Stimulated activated CD4-positive, alpha-beta T cell treated with anti-CD3 and anti-CD28 coated beads, TNF-alpha, amount 100 ng/mL, for 4 hours (primary cell): ENCODE data around the gene ZNF177.
"Not testable (repeated sequence)": the region's sequence is repeated elsewhere in the genome, so short reads cannot be mapped to it uniquely, and the experiment has no call there.

Experiments used
- DNase-seq, 3 experiments: peaks; one replicate each; pipeline ENCODE4 v3.0.0-alpha.2; 2020; ENCODE audit warnings: low read depth in 3 of 3

The ZNF177 gene

GRCh38 chr19:9362905-9363304 is at the start of gene ZNF177:
Gene ZNF177, plus strand, starts transcription at chr19:9363013. Its CDS starts 15,299 bp downstream, at chr19:9378312.
- DNase-seq: no peak

GRCh38 chr19:9313756-9314155 is 49.1 kb upstream of the ZNF177 start:
- DNase-seq: no peak

GRCh38 chr19:9321338-9321737 is 41.5 kb upstream of the ZNF177 start:
- no peak for DNase-seq

GRCh38 chr19:9321756-9322155 is 41.1 kb upstream of the ZNF177 start:
- DNase-seq: not testable (repeated sequence)

- DNase-seq: not testable (repeated sequence)
These were observed 40.6 kb upstream of the ZNF177 start for GRCh38 chr19:9322201-9322600.

- peak in 1 of 3 experiments; percentile 15 for DNase-seq
These were observed 39.3 kb upstream of the ZNF177 start for GRCh38 chr19:9323557-9323918.

GRCh38 chr19:9323919-9324583 is 38.8 kb upstream of the ZNF177 start, which contains the start of gene ZNF559:
Gene ZNF559, plus strand, starts transcription at chr19:9324179. Its CDS starts 14,371 bp downstream, at chr19:9338550.
- peak; percentile 93 to 96 (median 95) for DNase-seq

GRCh38 chr19:9324584-9324962 is 38.2 kb upstream of the ZNF177 start:
- DNase-seq: no peak

- no peak for DNase-seq
These were observed 32.8 kb upstream of the ZNF177 start for GRCh38 chr19:9329999-9330398.

- DNase-seq: no peak
These were observed 20.1 kb upstream of the ZNF177 start for GRCh38 chr19:9342610-9343304.

- DNase-seq: no peak
These were observed 17.8 kb upstream of the ZNF177 start for GRCh38 chr19:9345005-9345404.

- no peak for DNase-seq
These were observed 14.6 kb upstream of the ZNF177 start for GRCh38 chr19:9348253-9348652.

GRCh38 chr19:9348671-9349070 is 14.1 kb upstream of the ZNF177 start:
- no peak for DNase-seq

- no peak for DNase-seq
These were observed 10.3 kb upstream of the ZNF177 start for GRCh38 chr19:9352505-9352904.

- DNase-seq: no peak
These were observed 9.8 kb upstream of the ZNF177 start for GRCh38 chr19:9353011-9353410.

GRCh38 chr19:9354651-9355050 is 8.2 kb upstream of the ZNF177 start:
- DNase-seq: no peak

GRCh38 chr19:9370738-9371619 is 8.2 kb downstream of the ZNF177 start:
- no peak for DNase-seq

- no peak for DNase-seq
These were observed 18.6 kb downstream of the ZNF177 start for GRCh38 chr19:9381361-9381785.

- DNase-seq: peak; percentile 13 to 21 (median 21)
These were observed 44.1 kb downstream of the ZNF177 start for GRCh38 chr19:9406798-9407352.

- DNase-seq: no peak
These were observed 45.0 kb downstream of the ZNF177 start for GRCh38 chr19:9407827-9408226.

- DNase-seq: no peak
These were observed 50.6 kb downstream of the ZNF177 start for GRCh38 chr19:9413240-9413954.
